H9 (cell line): ENCODE results near the gene ANKIB1. TPM values are rescaled to one million over a fixed set of nuclear protein-coding genes. Genes with fewer than 3 reads are reported as not detected.

Experiments used
- DNase-seq: peaks from one replicate; pipeline ENCODE4 v3.0.0-alpha.2; 2017
- H2AFZ ChIP-seq: one replicate; pipeline ENCODE4 v1.6.1; 2013; ENCODE audit warnings: mild to moderate bottlenecking, low read length, control low read depth, moderate library complexity
- H2AK5ac ChIP-seq: 2 replicates; pipeline ENCODE4 v1.6.1; 2013; ENCODE audit warnings: low read length, control low read depth, mixed read lengths; ENCODE audit not compliant: insufficient read length
- H2BK120ac ChIP-seq: one replicate; pipeline ENCODE4 v1.6.1; 2013; ENCODE audit warnings: low read depth, mild to moderate bottlenecking, low read length, control low read depth, inconsistent platforms; ENCODE audit not compliant: poor library complexity, severe bottlenecking
- H2BK12ac ChIP-seq: 2 replicates; pipeline ENCODE4 v1.6.1; 2013; ENCODE audit warnings: low read length, control low read depth, mixed read lengths, low read depth; ENCODE audit not compliant: insufficient read length
- H2BK15ac ChIP-seq: 2 replicates; pipeline ENCODE4 v1.6.1; 2013; ENCODE audit warnings: low read depth, low read length, control low read depth
- H2BK20ac ChIP-seq: one replicate; pipeline ENCODE4 v1.6.1; 2013; ENCODE audit warnings: low read depth, mild to moderate bottlenecking, low read length, control low read depth, inconsistent platforms; ENCODE audit not compliant: poor library complexity, severe bottlenecking
- H2BK5ac ChIP-seq: 2 replicates; pipeline ENCODE4 v1.6.1; 2013; ENCODE audit warnings: low read length, control low read depth, mixed read lengths; ENCODE audit not compliant: insufficient read length
- H3K14ac ChIP-seq: 2 replicates; pipeline ENCODE4 v1.6.1; 2013; ENCODE audit warnings: low read length, control low read depth; ENCODE audit not compliant: insufficient read depth
- H3K18ac ChIP-seq: 2 replicates; pipeline ENCODE4 v1.6.1; 2013; ENCODE audit warnings: low read depth, mild to moderate bottlenecking, mixed read lengths, low read length, control low read depth; ENCODE audit not compliant: insufficient read length
- H3K23ac ChIP-seq: 2 replicates; pipeline ENCODE4 v1.6.1; 2013; ENCODE audit warnings: low read length, control low read depth, mixed read lengths, low read depth; ENCODE audit not compliant: insufficient read length
- H3K23me2 ChIP-seq: 2 replicates; pipeline ENCODE4 v1.6.1; 2013; ENCODE audit warnings: low read depth, mild to moderate bottlenecking, mixed read lengths, low read length, control low read depth; ENCODE audit not compliant: insufficient read length, poor library complexity, severe bottlenecking
- H3K27ac ChIP-seq: 2 replicates; pipeline ENCODE4 v1.5.1; 2013; ENCODE audit warnings: low read length, control low read depth, mixed read lengths, low read depth; ENCODE audit not compliant: insufficient read length
- H3K27me3 ChIP-seq: 2 replicates; pipeline ENCODE4 v1.6.1; 2013; ENCODE audit warnings: low read length, control low read depth, inconsistent platforms; ENCODE audit not compliant: insufficient read depth
- H3K4ac ChIP-seq: 2 replicates; pipeline ENCODE4 v1.6.1; 2013; ENCODE audit warnings: low read depth, mild to moderate bottlenecking, control low read depth, inconsistent platforms, low read length, moderate library complexity
- H3K4me1 ChIP-seq: 2 replicates; pipeline ENCODE4 v1.6.1; 2013; ENCODE audit warnings: low read length, control low read depth, inconsistent platforms; ENCODE audit not compliant: insufficient read depth
- H3K4me2 ChIP-seq: 2 replicates; pipeline ENCODE4 v1.6.1; 2013; ENCODE audit warnings: low read length, control low read depth, mixed read lengths; ENCODE audit not compliant: insufficient read length, insufficient read depth
- H3K56ac ChIP-seq: 2 replicates; pipeline ENCODE4 v1.6.1; 2013; ENCODE audit warnings: low read depth, mild to moderate bottlenecking, mixed read lengths, low read length, control low read depth; ENCODE audit not compliant: insufficient read length
- H3K79me1 ChIP-seq: 2 replicates; pipeline ENCODE4 v1.6.1; 2013; ENCODE audit warnings: low read depth, mild to moderate bottlenecking, moderate library complexity, low read length, control low read depth, inconsistent platforms; ENCODE audit not compliant: insufficient read depth, poor library complexity, severe bottlenecking
- H3K79me2 ChIP-seq: 2 replicates; pipeline ENCODE4 v1.6.1; 2013; ENCODE audit warnings: low read length, control low read depth, inconsistent platforms; ENCODE audit not compliant: insufficient read depth
- H3K9ac ChIP-seq: 2 replicates; pipeline ENCODE4 v1.6.1; 2013; ENCODE audit warnings: low read length, control low read depth, mixed read lengths; ENCODE audit not compliant: insufficient read length; ENCODE audit errors: extremely low read depth
- H3K9me3 ChIP-seq: one replicate; pipeline ENCODE4 v1.6.1; 2013; ENCODE audit warnings: low read depth, low read length, inconsistent platforms; ENCODE audit not compliant: control insufficient read depth
- H3T11ph ChIP-seq: one replicate; pipeline ENCODE4 v1.6.1; 2013; ENCODE audit warnings: mild to moderate bottlenecking, low read length, control low read depth, inconsistent platforms
- H4K20me1 ChIP-seq: one replicate; pipeline ENCODE4 v1.6.1; 2013; ENCODE audit not compliant: control insufficient read depth, insufficient read length, insufficient read depth
- H4K5ac ChIP-seq: 2 replicates; pipeline ENCODE4 v1.6.1; 2013; ENCODE audit warnings: low read depth, mild to moderate bottlenecking, mixed read lengths, low read length, control low read depth; ENCODE audit not compliant: insufficient read length
- H4K8ac ChIP-seq: replicated peaks from 2 replicates; pipeline ENCODE4 v1.6.1; 2013; ENCODE audit warnings: low read length, control low read depth, mixed read lengths, low read depth; ENCODE audit not compliant: insufficient read length
- H4K91ac ChIP-seq: 2 replicates; pipeline ENCODE4 v1.6.1; 2013; ENCODE audit warnings: low read depth, mild to moderate bottlenecking, moderate library complexity, mixed read lengths, low read length, control low read depth; ENCODE audit not compliant: insufficient read length
- H3K27ac Mint-ChIP-seq, 3 experiments: 2 replicates in 2 of 3; 3 replicates in 1 of 3; pipeline ENCODE4 v1.8.0; 2020 to 2021; ENCODE audit warnings: mixed read lengths in 3 of 3, mild to moderate bottlenecking in 1 of 3, moderate library complexity in 1 of 3
- H3K27me3 Mint-ChIP-seq: 2 replicates; pipeline ENCODE4 v1.8.0; 2021; ENCODE audit warnings: low read depth, mild to moderate bottlenecking, moderate library complexity, mixed read lengths
- H3K36me3 Mint-ChIP-seq, 3 experiments: 2 replicates in 2 of 3; 3 replicates in 1 of 3; pipeline ENCODE4 v1.8.0; 2020 to 2021; ENCODE audit warnings: low read depth in 3 of 3, mixed read lengths in 3 of 3; ENCODE audit not compliant: insufficient read depth in 1 of 3
- H3K4me1 Mint-ChIP-seq, 2 experiments: 2 replicates each; pipeline ENCODE4 v1.8.0; 2020; ENCODE audit warnings: mixed read lengths in 2 of 2
- H3K4me3 Mint-ChIP-seq, 2 experiments: 2 replicates in 1 of 2; 3 replicates in 1 of 2; pipeline ENCODE4 v1.8.0; 2020 to 2021; ENCODE audit warnings: mild to moderate bottlenecking in 2 of 2, mixed read lengths in 2 of 2, moderate library complexity in 1 of 2
- H3K9me3 Mint-ChIP-seq, 2 experiments: 2 replicates in 1 of 2; 3 replicates in 1 of 2; pipeline ENCODE4 v1.8.0; 2020; ENCODE audit warnings: mild to moderate bottlenecking in 2 of 2, mixed read lengths in 2 of 2, moderate library complexity in 1 of 2
- WGBS: extraction: QIAGEN DNeasy Blood & Tissue Kit; methylation state at CpG from one replicate; pipeline ENCODE4 v1.1.7; 2013; ENCODE audit warnings: missing lambda C conversion rate, low lambda C conversion rate, mixed read lengths; ENCODE audit not compliant: insufficient read length; ENCODE audit errors: extremely low coverage; 5-methylcytosine and 5-hydroxymethylcytosine counted together
- total RNA-seq: library from RNA; stranded (reverse); gene quantifications from 2 replicates; pipeline ENCODE4 v1.2.1, GENCODE V29; 2021
- TF ChIP-seq, protein P1 (sequence below): fragments of 200-600 bp; sonication (generic); conservative IDR thresholded peaks from 3 replicates; pipeline ENCODE4 v1.8.0; 2021; ENCODE audit warnings: antibody characterized with exemption, mild to moderate bottlenecking

The ANKIB1 gene
- total RNA-seq, 1 experiment from 2014 or later = 42.0 TPM

GRCh38 chr7:92417913-92418312, 172.1 kb downstream of the ANKIB1 start:
- Histone ChIP-seq H4K91ac (no peak overlapping the region), H3K14ac (no peak overlapping the region), H3K4me2 (no peak overlapping the region), H4K20me1 (peaks cover 2% of the 10 kb centered on the region), H3K79me2 (no peaks in the 10 kb centered on the region), H2AK5ac (no peak overlapping the region), H3K18ac (no peak overlapping the region), H4K5ac (no peak overlapping the region), H2BK15ac (no peak overlapping the region), H3K4ac (no peak overlapping the region), H2BK120ac (no peak overlapping the region), H4K8ac (no peak overlapping the region), H3K27ac (no peak overlapping the region), H3K23ac (no peak overlapping the region), H2BK20ac (no peak overlapping the region), H3K56ac (no peak overlapping the region), H2BK12ac (no peak overlapping the region), H2AFZ (no peak overlapping the region), H3K27me3 (no peaks in the 10 kb centered on the region), H3K9me3 (no peaks in the 10 kb centered on the region), H2BK5ac (no peak overlapping the region), H3K79me1 (no peaks in the 10 kb centered on the region), H3K9ac (no peak overlapping the region), H3K4me1 (no peaks in the 10 kb centered on the region), H3K23me2 (no peaks in the 10 kb centered on the region), H3T11ph (no peak overlapping the region)
- Mint-ChIP-seq H3K9me3 (no peaks in the 10 kb centered on the region), H3K27ac (no peak overlapping the region; a peak in 1 of 7 replicates), H3K36me3 (no peaks in the 10 kb centered on the region), H3K4me3 (no peak overlapping the region), H3K4me1 (peaks cover 0 to 5% of the 10 kb centered on the region in 2 experiments; a peak in 3 of 4 replicates), H3K27me3 (0 out of 2 replicates have a peak, but pooled peaks cover under 1% of the 10 kb centered on the region)
- WGBS = no CpG with 5 or more reads among the region's 5 CpGs
- DNase-seq = no peak
- TF ChIP-seq, protein P1, sequence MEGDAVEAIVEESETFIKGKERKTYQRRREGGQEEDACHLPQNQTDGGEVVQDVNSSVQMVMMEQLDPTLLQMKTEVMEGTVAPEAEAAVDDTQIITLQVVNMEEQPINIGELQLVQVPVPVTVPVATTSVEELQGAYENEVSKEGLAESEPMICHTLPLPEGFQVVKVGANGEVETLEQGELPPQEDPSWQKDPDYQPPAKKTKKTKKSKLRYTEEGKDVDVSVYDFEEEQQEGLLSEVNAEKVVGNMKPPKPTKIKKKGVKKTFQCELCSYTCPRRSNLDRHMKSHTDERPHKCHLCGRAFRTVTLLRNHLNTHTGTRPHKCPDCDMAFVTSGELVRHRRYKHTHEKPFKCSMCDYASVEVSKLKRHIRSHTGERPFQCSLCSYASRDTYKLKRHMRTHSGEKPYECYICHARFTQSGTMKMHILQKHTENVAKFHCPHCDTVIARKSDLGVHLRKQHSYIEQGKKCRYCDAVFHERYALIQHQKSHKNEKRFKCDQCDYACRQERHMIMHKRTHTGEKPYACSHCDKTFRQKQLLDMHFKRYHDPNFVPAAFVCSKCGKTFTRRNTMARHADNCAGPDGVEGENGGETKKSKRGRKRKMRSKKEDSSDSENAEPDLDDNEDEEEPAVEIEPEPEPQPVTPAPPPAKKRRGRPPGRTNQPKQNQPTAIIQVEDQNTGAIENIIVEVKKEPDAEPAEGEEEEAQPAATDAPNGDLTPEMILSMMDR = peak; percentile 51
